Kidney capillary endothelial cell (primary cell): ENCODE data around the gene KLRB1.
A peak's percentile ranks its signal among the peaks of the same experiment; 100 is the strongest.

ENCODE experiments used
- DNase-seq: peaks from one replicate; pipeline ENCODE4 v3.0.0-alpha.2; 2018; ENCODE audit warnings: low spot score

The KLRB1 gene

DNA sequence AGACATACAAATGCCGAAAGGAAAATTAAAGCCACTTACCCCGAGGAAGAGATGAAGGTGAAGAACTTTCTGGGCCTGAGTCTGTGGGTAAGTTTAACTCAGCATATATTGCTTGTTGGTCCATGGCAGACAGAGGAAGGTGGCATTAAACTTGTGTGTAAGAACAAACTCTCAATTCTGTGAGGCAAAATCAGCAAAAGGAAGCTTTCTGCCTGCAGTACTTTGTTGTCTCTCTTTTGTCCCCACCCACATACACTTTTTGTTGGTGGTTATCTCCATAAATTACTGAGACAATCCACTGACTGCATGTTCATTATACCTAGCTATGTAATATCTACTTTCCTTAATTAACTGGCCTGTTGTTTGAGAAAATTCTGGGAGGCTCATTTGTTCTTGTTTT lies at the start of gene KLRB1:
Gene KLRB1, minus strand, starts transcription at position 201 of the 400 bp plus-strand sequence. Its CDS starts 77 bp downstream, at position 124.
- DNase-seq, result no peak

DNA sequence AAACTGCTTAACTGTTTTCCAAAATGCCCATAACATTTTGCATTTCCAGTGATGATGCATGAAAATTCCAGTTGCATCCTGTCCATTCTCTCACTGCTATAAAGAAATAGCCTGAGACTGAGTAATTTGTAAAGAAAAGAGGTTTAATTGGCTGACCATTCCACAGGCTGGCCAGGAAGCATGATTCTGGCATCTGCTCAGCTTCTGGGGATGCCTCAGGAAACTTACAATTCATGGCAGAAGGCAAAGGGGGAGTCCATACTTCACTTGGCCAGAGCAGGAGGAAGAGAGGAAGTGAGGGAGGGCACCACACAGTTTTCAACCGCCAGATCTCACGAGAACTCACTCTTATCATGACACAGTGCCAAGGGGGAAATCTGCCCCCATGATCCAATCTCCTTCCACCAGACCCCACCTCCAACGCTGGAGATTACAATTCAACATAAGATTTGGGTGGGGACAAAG lies 43.6 kb upstream of the KLRB1 start:
- peak; percentile 89 for DNase-seq

DNA sequence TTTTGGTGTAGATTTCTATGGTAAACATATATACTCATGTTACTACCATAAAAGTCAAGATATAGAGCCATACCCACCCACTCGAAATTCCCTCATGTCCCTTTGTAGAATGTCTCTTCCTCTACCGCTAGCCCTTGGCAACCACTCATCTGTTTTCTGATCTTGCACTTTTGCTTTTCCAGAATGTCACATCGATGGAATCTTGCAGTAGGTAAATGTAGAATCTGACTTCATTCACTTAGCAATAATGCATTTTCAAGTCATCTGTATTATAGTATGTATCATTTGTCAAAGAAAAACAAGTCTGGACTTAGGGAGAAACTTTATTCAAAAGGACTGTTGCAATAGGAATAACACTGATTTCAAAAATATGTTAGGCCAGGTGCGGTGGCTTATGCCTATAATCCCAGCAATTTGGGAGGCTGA lies 42.4 kb upstream of the KLRB1 start:
- peak; percentile 21 for DNase-seq

DNA sequence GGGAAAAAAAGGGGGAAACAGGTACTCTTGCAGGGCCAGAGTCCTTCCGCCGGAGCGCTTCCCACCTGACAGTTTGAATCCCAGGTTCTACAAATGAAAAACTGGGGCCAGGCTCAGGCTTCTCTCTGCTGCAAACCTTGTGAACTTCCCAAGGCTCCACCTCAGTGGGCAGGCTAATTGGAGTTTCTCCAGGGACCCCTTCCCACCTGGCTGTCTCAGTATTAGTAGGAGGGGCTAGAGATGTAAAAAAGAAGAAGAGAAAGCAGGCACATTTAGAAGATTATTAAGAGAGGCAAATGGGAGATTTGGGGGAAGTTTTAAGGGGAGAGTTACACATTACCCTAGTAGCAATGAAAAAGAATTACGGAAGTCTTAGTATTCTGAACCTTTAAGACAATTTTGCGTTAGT lies 41.8 kb upstream of the KLRB1 start:
- peak; percentile 19 for DNase-seq

DNA sequence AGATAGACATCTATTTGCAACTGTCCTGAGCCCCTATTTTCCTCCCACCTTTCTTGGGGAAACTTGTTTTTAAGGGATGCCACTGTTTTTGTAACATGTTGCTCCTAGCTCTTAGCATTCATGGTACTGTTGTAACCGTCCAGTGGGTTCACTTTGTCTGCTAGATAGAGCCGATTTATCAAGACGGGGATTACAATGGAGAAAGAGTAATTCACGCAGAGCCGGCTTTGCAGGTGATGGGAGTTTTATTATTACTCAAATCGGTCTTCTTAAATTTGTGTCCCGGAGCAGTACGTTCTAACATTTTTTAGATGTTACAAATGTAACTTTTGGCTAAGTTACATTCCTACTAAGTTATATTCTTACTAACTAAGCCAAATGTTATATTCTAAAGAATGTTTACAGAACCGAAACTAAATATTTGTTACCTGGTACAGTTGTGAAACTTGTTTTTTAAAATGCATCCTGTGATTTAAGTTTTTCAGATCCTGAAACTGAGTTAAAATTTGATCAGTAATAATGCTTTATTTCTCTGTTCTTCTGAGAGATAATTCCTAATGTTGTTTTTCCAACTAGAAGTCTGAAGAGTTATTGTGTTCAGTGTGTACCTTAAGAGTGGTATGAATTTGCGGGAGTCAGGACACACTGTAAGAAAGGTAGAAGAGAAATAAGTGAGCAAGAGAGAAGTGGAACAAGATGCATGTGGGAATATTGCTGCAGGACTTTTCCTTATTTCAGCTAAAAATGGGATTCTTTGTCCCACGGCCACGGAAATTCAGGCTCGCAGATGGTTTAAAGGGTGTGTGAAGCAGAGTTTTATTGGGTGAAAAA lies 41.2 kb upstream of the KLRB1 start:
- DNase-seq, result peak; percentile 33

DNA sequence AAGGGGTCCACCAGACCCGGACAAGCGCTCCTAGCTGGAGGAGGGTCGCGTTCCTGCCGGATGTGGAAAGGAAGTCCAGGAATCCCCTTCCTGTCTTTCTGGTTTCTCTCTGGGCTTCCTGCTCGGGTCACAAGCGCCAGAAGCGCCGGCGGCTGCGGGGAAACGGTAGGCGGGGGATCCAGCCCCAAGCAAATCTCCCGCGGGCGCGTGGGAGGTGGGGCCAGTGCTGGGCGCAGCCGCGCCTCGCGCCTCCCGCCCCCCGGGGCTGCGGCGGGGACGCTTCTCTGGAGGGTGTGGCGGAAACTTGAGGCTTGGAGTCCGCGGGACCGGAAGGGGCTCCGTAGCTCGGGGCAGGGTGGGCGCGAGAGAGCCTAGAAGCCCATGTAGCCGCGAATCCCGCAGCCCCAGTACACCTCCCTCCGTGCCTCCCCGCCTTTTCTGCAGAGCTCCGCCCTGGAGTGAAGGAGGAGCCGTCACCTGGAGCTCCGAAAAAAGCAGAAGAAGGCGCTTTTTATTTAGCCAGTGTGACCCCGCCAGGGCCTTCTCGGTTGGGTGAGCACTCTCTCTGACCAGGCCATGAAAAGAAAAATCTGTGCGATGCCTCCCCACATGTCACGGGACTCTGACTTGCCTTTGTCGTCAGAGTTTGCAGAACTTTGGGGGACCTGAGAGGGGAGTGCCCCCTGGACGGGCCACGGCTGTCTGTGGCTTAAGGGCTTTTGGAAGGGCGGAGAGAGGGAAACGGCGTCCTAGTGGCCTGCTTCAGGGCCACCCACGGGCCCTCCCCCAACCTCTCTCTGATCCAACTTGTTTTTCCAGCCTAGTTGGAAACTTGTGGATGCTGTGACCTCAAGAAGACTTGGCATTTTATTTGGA lies 40.3 kb upstream of the KLRB1 start:
- DNase-seq, result peak; percentile 61

DNA sequence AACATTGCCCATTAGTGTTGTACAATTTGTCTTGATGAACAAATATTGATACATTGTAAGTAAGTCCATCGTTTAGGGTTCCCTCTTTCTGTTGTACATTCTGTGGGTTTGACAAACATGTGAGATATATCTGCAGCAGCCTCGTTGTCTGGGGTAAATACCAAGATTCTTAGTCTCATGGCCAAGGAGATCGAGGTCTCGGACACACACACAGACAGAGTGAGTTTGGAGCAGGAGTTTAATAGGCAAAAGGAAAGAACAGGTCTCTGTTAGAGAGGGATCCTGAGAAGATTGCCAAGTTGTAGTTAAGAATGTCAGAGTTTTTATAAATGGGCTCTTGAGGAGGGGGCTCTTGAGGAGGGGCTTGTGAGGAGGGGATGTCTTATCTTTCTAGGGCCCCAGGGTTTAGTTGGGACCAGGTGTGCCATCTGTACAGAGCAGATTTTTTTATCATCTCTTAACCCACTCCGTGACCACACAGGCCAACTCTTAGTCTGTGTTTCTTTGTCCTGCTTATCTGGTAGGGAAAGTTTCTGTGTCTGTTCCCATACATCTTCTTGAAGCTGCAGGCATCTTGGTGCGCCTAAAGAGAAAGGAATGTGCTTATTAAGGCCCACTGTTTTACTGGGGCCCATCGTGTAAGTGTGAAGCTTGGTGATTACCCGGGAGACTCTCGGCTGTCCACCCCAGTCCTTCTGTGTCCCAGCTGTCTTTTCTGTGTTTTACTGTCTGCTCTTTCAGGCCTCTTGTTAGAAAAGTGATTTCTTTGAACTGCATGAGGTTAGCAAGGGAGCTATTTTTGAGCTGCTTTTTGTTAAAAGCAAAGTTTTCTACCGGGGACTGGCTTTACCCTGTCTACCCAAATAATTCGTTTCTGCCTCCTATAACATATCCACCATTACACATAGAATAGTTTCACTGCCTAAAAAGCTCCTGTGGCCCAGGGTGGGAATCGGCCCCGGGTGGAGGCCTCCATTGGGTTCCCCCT lies 39.4 kb upstream of the KLRB1 start:
- DNase-seq, result peak; percentile 29

DNA sequence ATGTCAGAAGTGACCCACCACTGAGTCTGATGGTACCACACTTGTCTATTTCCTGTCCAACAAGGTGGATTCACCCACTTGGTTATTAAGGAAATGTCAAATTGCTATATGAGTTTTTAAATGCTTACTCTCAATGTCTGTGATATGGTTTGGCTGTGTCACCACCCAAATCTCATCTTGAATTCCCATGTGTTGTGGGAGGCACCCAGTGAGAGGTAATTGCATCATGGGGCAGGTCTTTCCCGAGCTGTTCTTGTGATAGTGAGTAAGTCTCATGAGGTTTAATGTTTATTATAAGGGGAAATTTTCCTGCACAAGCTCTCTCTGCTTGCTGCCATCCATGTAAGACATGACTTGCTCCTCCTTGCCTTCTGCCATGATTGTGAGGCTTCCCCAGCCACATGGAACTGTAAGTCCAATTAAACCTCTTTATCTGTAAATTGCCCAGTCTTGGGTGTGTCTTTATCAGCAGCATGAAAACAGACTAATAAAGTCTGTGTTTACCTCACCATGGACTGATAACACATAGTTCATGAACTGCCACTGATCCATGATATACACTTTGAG lies 37.4 kb upstream of the KLRB1 start:
- peak; percentile 17 for DNase-seq

DNA sequence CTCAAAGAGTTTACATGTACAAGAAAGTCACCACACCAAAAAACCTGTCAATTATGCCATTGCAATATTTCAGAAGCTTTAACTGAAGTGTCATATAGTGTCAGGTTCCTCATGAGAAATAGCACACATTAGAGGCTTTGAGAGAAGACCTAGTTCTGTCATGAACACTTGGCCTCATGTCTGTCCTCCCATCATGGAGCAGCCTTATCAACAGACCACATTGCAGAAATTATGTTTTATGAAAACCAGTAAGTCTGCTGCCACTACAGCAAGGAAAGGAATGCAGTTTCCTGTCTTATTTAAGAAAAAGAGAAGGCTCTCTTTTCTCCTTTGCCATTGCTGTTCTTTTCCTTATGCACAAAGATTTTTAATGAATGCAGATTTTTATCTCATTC lies 35.5 kb upstream of the KLRB1 start:
- no peak for DNase-seq

DNA sequence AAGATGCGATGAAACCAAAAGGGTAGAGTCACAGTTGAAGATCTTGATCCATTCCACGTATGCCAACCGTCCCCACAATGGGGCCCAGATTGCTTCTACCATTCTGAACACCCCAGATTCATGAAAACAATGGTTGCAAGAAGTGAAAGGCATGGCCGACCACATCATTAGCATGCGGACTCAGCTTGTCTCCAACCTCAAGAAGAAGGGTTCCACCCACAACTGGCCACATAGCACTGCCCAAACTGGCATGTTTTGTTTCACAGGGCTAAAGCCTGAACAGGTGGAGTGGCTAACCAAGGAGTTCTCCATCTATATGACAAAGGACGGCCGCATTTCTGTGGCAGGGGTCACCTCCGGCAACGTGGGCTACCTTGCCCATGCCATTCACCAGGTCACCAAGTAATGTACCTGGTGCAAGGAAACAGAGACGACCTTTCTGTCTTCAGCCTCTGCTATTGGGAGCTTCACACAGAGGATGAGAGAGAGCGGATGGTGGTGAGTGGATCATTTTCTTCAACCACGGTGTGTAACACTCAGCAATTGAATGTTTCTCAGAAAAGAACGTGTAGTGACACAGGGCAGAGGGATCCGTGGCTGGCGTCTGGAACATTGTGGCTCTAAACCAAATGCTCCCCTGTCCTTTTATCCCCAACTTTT lies 35.0 kb upstream of the KLRB1 start:
- DNase-seq, result no peak

DNA sequence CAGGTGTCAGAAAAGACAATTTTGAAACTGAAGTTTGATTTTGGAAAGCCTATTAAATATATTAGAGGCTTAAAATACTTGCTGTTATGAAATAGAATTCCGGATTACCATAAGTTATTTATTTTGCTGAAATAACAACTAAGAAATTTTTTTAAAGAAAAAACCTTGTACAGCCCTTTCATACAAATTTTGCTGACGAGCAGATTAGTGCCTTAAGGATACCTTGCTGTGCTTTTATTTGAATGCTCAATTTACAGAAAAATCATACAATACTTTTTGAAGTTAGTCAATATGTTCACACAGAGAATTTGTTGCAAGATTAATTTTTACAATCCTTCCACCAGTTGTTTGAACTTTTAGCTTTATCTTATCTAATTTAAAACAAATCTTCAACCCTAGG lies 32.3 kb upstream of the KLRB1 start:
- DNase-seq, result no peak

DNA sequence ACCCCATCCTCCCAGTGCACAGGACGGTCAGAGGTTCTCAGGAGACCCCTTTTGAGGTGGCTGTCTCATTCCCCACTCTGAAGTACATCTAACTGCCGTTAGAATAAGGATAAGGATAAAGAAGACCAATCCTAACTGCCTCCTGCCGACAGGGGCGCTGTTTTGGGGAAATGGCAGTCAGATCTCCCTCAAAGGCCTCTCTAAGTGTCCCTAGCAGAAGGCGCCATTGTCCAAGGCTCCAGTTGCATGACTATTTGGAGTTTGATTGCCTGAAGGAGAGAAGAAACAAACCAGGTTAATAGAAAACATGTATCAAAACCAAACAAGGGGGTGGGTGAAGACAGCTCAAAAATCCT lies 29.1 kb upstream of the KLRB1 start:
- no peak for DNase-seq

DNA sequence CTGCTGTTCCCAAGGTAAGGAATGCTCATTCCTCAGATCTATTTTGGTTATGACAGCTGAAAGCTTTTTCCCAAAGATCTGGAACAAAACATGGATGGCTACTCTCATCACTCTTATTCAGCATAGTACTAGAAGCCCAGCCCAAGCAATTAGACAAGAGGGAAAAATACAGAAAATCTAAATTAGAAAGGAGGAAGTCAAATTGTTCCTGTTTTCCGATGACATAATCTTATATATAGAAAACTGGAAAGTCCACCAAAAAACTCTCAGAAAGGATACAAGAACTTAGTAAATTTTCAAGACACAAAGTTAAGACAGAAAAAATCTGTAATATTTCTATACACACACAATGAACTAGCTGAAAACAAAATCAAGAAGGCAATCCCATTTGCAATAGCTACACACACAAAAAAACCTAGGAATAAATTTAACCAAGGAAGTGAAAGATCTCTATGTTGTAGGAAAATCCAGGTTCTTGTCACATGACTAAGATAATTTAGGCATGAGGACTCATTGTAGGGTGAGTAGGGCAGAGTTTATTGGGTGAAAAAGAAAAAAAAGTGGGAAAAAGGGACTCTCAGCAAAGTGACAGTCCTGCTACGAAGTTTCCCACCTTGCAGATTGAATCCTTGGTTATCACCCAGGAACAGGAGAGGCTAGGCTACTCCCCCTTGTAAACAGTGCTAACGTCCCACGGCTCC lies 28.6 kb upstream of the KLRB1 start:
- DNase-seq, result no peak

DNA sequence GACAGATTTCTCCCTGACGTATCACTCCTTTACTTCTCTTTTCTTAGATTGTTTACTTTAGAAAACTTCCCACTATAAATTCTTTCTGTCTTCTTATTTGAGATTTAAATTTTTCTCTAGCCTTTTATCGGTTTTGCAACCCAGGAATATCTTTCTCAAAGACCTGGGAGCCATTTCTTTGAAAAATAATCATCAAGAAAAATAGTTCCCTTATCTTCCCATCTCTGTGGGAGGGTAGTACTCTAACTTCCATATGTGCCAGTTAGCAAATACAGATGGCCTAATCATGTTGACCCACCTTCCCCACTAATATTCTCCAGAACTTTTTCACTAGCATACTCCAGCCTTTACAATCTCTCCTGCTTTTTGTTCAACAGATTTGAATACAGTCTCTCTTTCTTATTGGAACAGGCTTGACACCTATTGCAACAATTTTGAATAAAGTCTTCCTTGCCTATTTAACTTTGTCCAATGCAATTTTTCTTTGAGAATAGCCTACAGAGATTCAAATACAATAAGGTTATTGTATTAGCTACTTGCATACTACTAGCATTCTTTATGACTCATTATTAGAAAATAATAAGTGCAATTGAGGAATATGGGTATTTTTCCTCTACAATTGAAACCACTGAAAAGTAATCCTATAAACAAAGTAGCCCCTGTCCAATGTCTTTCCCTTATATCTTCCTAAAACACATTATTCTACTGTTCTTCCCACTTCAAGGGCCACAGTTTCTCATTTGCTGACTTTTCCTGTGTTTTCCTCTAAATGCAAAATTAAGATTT lies 27.4 kb upstream of the KLRB1 start:
- no peak for DNase-seq

DNA sequence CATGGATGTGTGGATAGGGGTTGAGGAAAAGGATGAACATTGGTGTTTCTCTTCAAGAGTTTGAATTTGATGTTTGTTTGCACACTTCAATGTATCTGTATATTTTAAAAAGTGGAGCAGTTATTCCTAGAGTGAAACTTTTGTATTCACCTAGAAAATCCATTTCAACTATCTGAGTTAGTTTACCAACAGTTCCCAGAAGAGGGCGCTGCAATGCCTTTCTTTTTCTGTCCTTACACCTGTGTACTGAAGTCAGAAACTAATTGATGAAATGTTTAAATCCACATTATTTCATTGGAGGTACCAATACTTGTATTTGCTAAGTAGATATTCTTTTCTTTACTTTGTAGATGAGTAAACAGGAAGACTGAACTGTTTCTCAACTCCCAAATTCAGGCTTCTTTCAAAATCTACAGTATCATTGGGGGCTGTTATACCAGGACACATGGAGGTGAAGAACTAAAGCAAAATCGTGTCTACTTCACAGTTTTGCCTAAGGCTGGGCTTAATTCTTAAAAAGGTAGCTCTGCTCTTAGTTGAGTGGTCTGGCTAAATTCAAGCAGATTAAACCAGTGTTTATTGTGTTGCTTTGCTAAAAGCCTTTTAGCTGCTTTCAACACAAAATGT lies 26.6 kb upstream of the KLRB1 start:
- peak; percentile 59 for DNase-seq

DNA sequence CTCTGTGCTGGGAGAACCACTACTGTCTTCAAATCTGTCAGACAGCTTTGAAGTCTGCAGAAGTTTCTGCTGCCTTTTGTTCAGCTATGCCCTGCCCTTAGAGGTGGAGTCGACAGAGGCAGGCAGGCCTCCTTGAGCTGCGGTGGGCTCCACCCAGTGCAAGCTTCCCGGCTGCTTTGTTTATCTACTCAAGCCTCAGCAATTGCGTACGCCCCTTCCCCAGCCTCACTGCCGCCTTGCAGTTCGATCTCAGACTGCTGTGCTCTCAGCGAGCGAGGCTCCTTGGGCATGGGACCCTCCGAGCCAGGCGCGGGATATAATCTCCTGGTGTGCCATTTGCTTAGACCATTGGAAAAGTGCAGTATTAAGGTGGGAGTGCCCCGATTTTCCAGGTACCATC lies 25.1 kb upstream of the KLRB1 start:
- no peak for DNase-seq

DNA sequence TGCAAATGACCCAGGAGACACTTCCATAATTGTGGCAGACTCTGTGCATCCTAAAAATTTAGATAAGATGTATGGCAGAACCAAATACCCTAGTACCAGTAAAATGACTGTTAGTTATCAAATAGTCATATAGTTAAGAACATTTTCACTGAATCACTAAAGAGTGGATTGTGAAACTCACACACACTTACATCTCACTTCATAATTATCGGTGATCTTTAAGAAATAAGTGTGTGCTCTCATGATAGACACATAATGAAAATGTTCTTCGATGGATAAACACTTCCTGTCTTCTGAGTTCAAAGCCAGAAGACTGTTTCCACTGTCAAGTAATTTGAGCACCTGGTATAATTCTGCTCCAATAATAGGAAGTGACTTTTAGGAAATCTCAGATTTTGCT lies 19.1 kb upstream of the KLRB1 start:
- no peak for DNase-seq

DNA sequence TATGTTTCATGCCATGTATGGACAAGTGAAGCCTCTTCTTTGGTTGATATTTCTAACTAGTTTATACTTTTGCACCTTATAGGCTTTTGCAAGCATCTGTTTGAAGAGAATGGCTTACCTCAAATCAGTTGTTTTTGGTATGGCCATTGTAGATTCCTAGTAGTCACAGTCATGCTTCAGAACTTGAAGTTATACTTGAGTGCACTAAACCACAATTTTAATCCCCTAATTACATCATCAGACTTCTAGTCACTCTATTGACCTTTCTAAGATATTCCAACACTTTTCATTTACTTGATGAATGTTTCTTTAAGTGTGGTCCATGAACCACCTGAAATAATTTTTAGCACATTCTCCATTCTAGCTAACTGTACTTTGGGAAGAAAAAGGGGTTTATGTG lies 18.6 kb upstream of the KLRB1 start:
- no peak for DNase-seq

DNA sequence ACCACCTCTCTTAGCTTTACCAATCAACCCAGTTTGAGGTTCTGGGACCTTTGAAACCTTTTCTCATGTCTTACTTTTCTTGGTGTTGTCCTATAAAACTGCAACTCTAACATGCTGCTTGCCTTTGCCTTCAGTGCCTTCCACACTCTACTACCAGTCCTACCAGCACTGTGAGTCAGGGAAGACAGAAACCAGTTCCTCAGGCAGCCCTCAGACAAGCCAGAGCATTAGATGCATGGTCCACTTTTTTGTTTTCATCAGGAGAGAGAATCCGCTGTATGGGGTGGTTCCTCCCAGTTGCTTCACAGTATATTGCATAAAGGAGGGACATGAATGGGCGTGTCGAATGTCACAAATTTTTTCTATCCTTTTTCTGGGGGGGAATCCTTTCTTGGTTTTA lies 17.3 kb upstream of the KLRB1 start:
- no peak for DNase-seq
